Psoas muscle (tissue), 8 donors: ENCODE data around the gene DNAH8. TPM values are rescaled to one million over a fixed set of nuclear protein-coding genes. Genes with fewer than 3 reads are reported as not detected.

Experiments
- ATAC-seq, 4 donors: fragments of 200-7000 bp; cut with Tn5 transposase; one replicate each; pipeline ENCODE4 v1.9.1; 2020; ENCODE audit warnings: moderate library complexity in 3 of 4, mild to moderate bottlenecking in 2 of 4
- DNase-seq, 2 donors: peaks; one replicate each; pipeline ENCODE4 v3.0.0-alpha.2; 2020
- H3K27ac ChIP-seq: fragments of 200-600 bp; one replicate; pipeline ENCODE4 v1.8.0; 2022
- H3K27me3 ChIP-seq, 3 donors: fragments of 200-600 bp in 1 of 3; one replicate each; pipeline versions ENCODE4 v1.6.1 to v1.8.0; 2013 to 2022; ENCODE audit warnings: low read length in 2 of 3, mild to moderate bottlenecking in 2 of 3, moderate library complexity in 1 of 3; ENCODE audit not compliant: insufficient read depth in 3 of 3
- H3K36me3 ChIP-seq, 2 donors: fragments of 200-600 bp in 1 of 2; one replicate each; pipeline versions ENCODE4 v1.6.1 to v1.8.0; 2013 to 2022; ENCODE audit warnings: low read depth in 1 of 2, mild to moderate bottlenecking in 1 of 2, moderate library complexity in 1 of 2; ENCODE audit not compliant: insufficient read depth in 1 of 2
- H3K4me1 ChIP-seq: fragments of 200-600 bp; one replicate; pipeline ENCODE4 v1.8.0; 2022
- H3K4me3 ChIP-seq: fragments of 200-600 bp; one replicate; pipeline ENCODE4 v1.8.0; 2022; ENCODE audit warnings: mild to moderate bottlenecking
- H3K9me3 ChIP-seq: fragments of 200-600 bp; one replicate; pipeline ENCODE4 v1.8.0; 2022
- CTCF ChIP-seq: fragments of 200-600 bp; IDR thresholded peaks from one replicate; pipeline ENCODE4 v1.8.0; 2022; ENCODE audit warnings: antibody characterized with exemption
- WGBS, 3 donors: extraction: QIAGEN DNeasy Blood & Tissue Kit; methylation state at CpG; one replicate each; pipeline versions ENCODE4 v1.1.6 to v1.1.7; 2013; 5-methylcytosine and 5-hydroxymethylcytosine counted together
- intact Hi-C, 2 donors: fragments of 100-400 bp; cut with DNase I; formaldehyde crosslinking; loops; one replicate each; pipeline versions ENCODE4 v1.11.0 to v1.14.2; 2022
- polyA plus RNA-seq, 3 donors: library from polyadenylated mRNA; stranded (reverse); fragments of 200-250 nt; gene quantifications; one replicate each; pipeline ENCODE4 v1.2.3, GENCODE V29; 2013
- total RNA-seq, 4 donors: library from RNA; stranded (reverse); fragmentation: NEBNext Ultra II Directional in 2 of 4; extraction: Animal tissue kit (Norgen Biotek cat#: 25700) in 2 of 4; gene quantifications; one replicate each; pipeline versions ENCODE4 v1.2.1 to v1.2.4, GENCODE V29; 2021 to 2023
- donor health status: healthy with polysubstance abuse.
- donor health status: DM: no; HTN: no; CAD: no; lungs with moderate emphysema.
- donor health status: Bipolar disorder and iron deficiency.
- donor health status: healthy.
- donor health status: DM: yes; HTN: yes; CAD: no.
- donor health status: DM: no; HTN: no; CAD: no.
- donor health status: DM: no; HTN: no; CAD: no.
- donor health status: DM: yes; HTN: yes; CAD: no.

The DNAH8 gene
- total and polyA plus RNA-seq, 7 donors: 0.02 TPM; not detected in 6

DNA sequence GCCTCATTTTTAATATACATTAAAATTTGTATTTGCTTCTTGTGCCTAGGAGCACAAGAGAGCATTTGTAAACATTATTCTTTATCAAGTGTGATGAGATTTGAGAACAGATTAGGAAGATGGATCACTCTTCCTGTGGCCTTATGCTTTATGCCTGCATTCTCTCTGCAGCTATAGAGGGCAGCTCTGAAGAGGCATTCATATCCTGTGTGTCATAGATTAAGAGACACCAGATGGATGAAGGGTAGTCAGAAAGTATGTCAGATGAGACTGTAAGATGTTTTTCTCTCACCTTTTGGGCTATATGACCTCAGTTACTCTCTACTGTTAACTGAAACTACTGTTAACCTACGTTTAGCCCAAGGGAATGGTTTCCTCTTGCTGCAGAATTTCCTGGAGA is 61.4 kb downstream of the DNAH8 start:
- DNase-seq (no peak), ATAC-seq (no peak)
- no peak for TF ChIP-seq CTCF
- Histone ChIP-seq H3K27me3 (peaks cover 5 to 7% (median 5%) of the 10 kb centered on the region in 3 donors), H3K36me3 (no peaks in the 10 kb centered on the region), H3K4me3 (no peak overlapping the region), H3K4me1 (no peaks in the 10 kb centered on the region), H3K9me3 (no peaks in the 10 kb centered on the region), H3K27ac (no peak overlapping the region)
- 26 to 58% (median 47%) methylated on average over 1 of the region's 1 CpG for WGBS, 3 donors
- intact Hi-C loops: no loop called here

- no peak for TF ChIP-seq CTCF
- Histone ChIP-seq H3K9me3 (no peaks in the 10 kb centered on the region), H3K27ac (no peak overlapping the region), H3K36me3 (no peaks in the 10 kb centered on the region), H3K4me1 (no peaks in the 10 kb centered on the region), H3K4me3 (no peak overlapping the region), H3K27me3 (peaks cover 0 to 11% (median 5%) of the 10 kb centered on the region in 3 donors)
- no peak for ATAC-seq
- DNase-seq: no peak
- WGBS, 3 donors: 81 to 91% (median 85%) methylated on average over 4 of the region's 4 CpGs
- intact Hi-C loops: no loop called here
Measured at GRCh38 chr6:38779310-38780062, 64.4 kb downstream of the DNAH8 start.

- intact Hi-C loops: no loop called here
- WGBS, 3 donors: 59 to 62% (median 62%) methylated on average over 2 of the region's 2 CpGs
- Histone ChIP-seq H3K36me3 (no peaks in the 10 kb centered on the region), H3K4me1 (no peaks in the 10 kb centered on the region), H3K9me3 (no peaks in the 10 kb centered on the region), H3K27ac (no peak overlapping the region), H3K27me3 (peaks cover 0 to 15% (median 0%) of the 10 kb centered on the region in 3 donors), H3K4me3 (no peak overlapping the region)
- TF ChIP-seq CTCF: no peak
- ATAC-seq (no peak), DNase-seq (no peak)
Measured at GRCh38 chr6:38782616-38783015, 67.5 kb downstream of the DNAH8 start.

GRCh38 chr6:38783443-38784228 is 68.5 kb downstream of the DNAH8 start:
- intact Hi-C loops: no loop called here
- no peaks in the 10 kb centered on the region for H3K4me1 ChIP-seq
- H3K36me3 ChIP-seq: no peaks in the 10 kb centered on the region
- DNase-seq (no peak), ATAC-seq (no peak)
- no peaks in the 10 kb centered on the region for H3K9me3 ChIP-seq
- H3K27me3 ChIP-seq: peaks cover 0 to 15% (median 0%) of the 10 kb centered on the region in 3 donors
- no peak for TF ChIP-seq CTCF
- no peak overlapping the region for H3K4me3 ChIP-seq
- 34 to 40% (median 37%) methylated on average over 11 of the region's 11 CpGs for WGBS, 3 donors
- H3K27ac ChIP-seq: no peak overlapping the region
